Subcutaneous adipose tissue (tissue), 4 donors: ENCODE data around the gene CECR2. TPM values are rescaled to one million over a fixed set of nuclear protein-coding genes. Genes with fewer than 3 reads are reported as not detected.

ENCODE experiments used
- total RNA-seq, 4 donors: library from RNA; depleted of rRNA; stranded (reverse); fragments of >200 nt; gene quantifications; one replicate each; pipeline ENCODE4 v1.1.0, GENCODE V29; 2016
- TF ChIP-seq, protein P1 (sequence below): fragments of 450-650 bp; IDR thresholded peaks from one replicate; pipeline ENCODE4 v1.5.1; 2016; ENCODE audit warnings: low read depth, mild to moderate bottlenecking, control low read depth, antibody characterized with exemption, moderate library complexity

Gene CECR2
- total RNA-seq, 4 donors from 2014 or later, result 0.16 to 1.7 (median 0.44) TPM; not detected in 1

DNA sequence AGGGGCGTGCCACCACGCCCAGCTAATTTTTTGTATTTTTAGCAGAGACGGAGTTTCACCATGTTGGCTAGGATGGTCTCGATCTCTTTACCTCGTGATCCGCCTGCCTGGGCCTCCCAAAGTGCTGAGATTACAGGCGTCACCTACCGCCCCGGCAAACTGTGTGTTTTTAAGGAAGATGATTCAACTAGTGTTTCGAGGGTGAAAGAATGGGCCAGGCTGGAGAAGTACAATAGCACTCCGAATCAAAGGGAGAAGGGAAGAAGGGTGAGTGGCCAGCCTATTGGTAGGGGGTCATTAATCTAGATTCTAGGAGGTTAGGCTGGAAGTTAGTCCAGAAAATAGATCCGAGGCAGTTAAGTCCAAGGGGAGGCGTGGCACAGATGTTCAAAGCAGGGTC is 2.9 kb upstream of the CECR2 start:
- TF ChIP-seq, protein P1, sequence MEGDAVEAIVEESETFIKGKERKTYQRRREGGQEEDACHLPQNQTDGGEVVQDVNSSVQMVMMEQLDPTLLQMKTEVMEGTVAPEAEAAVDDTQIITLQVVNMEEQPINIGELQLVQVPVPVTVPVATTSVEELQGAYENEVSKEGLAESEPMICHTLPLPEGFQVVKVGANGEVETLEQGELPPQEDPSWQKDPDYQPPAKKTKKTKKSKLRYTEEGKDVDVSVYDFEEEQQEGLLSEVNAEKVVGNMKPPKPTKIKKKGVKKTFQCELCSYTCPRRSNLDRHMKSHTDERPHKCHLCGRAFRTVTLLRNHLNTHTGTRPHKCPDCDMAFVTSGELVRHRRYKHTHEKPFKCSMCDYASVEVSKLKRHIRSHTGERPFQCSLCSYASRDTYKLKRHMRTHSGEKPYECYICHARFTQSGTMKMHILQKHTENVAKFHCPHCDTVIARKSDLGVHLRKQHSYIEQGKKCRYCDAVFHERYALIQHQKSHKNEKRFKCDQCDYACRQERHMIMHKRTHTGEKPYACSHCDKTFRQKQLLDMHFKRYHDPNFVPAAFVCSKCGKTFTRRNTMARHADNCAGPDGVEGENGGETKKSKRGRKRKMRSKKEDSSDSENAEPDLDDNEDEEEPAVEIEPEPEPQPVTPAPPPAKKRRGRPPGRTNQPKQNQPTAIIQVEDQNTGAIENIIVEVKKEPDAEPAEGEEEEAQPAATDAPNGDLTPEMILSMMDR, result no peak

DNA sequence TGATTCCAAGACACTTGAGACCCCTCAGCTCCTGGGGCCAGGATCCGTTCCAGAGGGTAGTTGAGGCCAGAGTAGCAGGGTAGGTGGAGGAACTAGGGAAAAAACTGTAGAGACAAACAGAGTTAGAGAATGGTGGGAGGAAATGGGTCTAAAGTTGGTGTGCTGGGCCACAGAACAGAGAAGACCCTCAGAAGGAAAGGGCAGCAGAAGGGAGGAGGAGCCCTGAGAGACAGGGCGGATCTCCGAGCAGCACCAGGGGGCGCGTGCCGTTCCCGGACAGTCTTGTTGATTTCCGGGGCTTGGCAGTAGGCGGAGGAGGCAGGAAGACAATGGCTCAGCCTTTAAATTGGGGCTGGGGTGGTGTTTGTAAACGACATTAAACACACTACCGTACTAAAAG is 2.4 kb upstream of the CECR2 start:
- TF ChIP-seq, protein P1, result no peak

DNA sequence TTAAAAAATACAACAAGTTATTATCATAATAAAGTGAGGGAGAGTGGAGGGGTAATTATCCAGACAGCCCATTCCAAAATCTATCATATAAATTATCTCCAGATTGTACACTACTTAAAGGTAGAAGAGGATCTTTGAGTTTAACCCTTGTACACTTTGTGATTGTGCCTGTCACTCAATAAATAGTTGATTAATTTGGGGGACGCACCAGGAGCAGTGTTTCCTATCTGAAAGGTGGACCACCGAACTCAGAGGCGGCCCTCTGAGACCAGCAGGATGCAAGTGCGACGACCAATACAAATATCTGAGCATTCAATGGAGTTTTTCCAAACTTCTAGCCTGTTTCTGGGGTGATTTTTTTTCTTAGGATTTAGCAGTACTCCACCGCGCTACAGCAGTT is 1.1 kb upstream of the CECR2 start:
- TF ChIP-seq, protein P1, result no peak

DNA sequence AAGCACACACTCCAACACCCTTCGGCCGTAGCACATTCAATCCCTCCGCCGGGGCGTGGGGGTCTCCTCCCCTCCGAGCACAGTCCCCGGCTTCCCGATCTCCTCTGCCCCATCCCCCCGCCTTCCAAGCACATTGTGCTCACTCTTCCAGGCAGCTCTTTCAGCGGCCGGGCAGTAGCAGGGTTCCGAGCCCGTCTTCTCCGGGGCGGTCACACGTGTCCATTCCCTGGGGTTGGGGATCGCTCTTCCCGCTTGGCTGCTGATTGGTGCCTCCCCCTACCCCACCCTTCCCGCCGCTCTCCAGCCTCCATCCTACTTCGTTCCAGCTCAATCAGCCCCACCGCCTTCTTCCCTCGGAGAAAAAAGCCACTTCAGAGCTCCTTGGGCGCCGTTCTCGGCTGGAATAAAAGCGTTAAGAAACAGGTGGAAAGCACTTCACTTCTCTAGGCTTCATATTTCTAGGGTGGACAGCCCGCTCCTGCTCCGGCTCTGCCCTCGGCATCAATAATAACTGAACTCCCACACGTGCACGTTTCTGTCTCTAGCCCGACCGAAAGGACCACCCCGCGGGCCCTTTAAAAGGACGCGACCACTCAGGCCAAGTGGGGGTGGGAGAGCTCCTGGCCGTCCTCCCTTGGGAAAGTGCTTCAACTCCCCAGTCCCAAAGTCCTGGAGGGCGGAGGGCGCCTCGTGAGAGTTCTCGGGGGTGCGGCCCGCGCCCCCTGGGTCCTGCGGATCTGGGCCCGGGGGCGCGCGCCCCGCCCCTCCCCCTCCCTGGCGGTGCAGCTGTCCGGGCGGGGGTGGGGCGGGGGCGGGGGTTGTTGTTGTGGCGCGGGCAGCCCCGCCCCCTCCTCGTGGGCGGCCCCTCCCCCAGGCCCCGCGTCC is 464 bp upstream of the CECR2 start:
- TF ChIP-seq, protein P1, result no peak

DNA sequence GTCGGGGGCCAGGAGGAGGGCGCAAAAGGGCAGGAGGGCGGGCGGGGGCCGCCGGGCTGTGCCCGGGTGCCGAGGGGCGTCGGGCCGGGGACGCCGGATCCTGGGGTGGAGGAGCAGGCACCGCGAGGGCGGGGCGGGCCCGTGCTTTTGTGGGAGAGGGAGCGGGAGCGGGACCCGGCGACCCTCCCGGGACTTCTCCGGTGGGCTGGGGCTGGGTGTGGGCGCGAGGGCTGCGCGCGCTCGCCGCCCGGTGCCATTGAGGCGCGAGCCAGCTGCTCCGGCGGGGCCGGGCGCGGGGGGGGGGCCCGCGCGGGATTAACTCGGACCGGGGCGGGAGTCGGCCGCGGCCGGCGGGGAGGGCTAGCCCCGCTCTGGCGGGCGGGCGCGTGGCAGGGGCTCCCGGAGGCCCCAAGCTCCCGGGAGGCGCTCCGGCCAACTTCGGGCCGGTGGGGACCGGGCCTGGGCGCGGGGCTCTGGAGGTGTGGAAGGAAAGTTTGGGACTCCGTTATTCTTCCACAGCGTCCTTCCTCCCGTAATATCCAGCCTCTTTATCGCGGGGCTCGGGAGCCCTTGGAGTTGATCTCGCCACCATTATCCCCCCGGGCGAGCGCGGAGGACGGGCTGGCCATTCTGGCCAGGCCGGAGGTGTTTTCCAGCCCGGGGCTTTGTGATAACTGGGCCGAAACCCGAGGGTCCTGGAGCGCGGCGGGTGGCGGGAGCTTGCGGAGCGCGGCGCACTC is 936 bp downstream of the CECR2 start:
- TF ChIP-seq, protein P1, result no peak

DNA sequence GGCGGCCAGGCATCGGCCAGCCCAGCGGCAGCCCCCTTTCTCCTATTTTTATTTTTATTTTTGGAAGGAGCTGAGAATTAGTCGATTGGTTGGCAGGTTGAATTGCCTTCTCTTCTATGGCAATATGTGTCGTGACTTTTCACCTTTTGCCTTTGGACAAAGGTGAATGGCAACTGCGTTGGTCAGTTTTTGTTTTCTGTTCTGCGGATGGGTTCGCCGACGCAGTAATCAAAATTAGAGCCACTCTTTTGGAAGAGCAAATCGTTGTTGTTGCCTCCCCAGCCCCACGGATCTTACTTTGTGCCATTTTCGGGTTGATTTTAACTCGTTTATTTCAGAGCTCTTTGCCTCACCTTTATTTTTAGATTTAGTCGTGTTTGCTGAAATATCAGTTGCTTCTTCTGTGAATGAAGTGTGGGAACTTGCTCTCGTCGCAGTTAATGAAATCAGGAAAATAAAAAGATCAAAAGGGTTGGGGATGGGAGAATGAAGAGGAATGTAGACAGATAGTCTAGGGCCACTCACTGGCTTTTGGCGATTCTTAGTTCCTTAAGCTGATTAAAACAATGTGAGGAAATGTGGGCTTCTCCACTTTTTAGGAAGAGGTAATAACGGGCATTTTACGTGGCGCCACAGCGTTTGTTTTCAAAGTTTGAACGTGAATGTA is 1.6 kb downstream of the CECR2 start:
- TF ChIP-seq, protein P1, result no peak

DNA sequence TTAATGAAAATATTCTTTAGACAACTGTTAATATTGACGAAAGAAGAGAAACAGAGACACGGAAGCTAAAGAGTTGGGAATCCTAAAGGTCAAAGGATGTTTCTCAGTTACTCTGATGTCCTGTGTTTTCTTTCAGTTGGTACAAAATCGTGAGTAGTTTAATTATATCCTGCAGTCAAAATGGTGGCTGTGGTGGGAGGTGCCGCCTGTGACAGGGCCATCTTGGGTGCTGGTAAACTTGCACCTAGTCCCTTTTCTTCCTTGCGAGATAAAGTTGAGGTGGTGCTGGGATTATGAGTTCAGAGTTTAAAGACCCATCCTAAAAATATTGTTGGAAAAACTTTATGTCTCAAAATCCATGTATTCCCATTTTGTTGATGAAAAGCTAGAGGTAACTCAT is 2.2 kb downstream of the CECR2 start:
- TF ChIP-seq, protein P1, result no peak
